ENCODE data around the gene YBX3.

YBX3 gene

GRCh38 chr12:10740182-10740581 is 17.1 kb upstream of the YBX3 start:
- no peaks in the 10 kb centered on the region for H3K36me3 ChIP-seq
- no peaks in the 10 kb centered on the region for H3K9me3 ChIP-seq
- no peak for TF ChIP-seq CTCF (IDR thresholded peaks at IDR 0.05)
- H3K4me1 ChIP-seq (ENCODE audit: control insufficient read depth in 1 of 2, insufficient read depth in 1 of 2, low read depth in 1 of 2, low read length in 1 of 2): peaks cover 0 to 8% of the 10 kb centered on the region in 2 experiments
- no peak overlapping the region for H3K27ac ChIP-seq
- no peaks in the 10 kb centered on the region for H3K27me3 ChIP-seq
- H3K4me3 ChIP-seq (ENCODE audit: low read depth in 1 of 2, low read length in 1 of 2): no peak overlapping the region

- Histone ChIP-seq H3K9me3 (no peaks in the 10 kb centered on the region), H3K27me3 (no peaks in the 10 kb centered on the region), H3K4me1 (ENCODE audit: control insufficient read depth in 1 of 2, insufficient read depth in 1 of 2, low read depth in 1 of 2, low read length in 1 of 2) (peaks cover 0 to 8% of the 10 kb centered on the region in 2 experiments), H3K27ac (no peak overlapping the region), H3K4me3 (ENCODE audit: low read depth in 1 of 2, low read length in 1 of 2) (no peak overlapping the region), H3K36me3 (no peaks in the 10 kb centered on the region)
- no peak for TF ChIP-seq CTCF (IDR thresholded peaks at IDR 0.05)
Measured at GRCh38 chr12:10739157-10740118, 16.3 kb upstream of the YBX3 start.

- Histone ChIP-seq H3K4me3 (ENCODE audit: low read depth in 1 of 2, low read length in 1 of 2) (no peak overlapping the region), H3K36me3 (no peaks in the 10 kb centered on the region), H3K9me3 (no peaks in the 10 kb centered on the region), H3K27ac (no peak overlapping the region), H3K27me3 (no peaks in the 10 kb centered on the region), H3K4me1 (ENCODE audit: control insufficient read depth in 1 of 2, insufficient read depth in 1 of 2, low read depth in 1 of 2, low read length in 1 of 2) (peaks cover 0 to 8% of the 10 kb centered on the region in 2 experiments)
- TF ChIP-seq CTCF (IDR thresholded peaks at IDR 0.05): no peak
Measured at GRCh38 chr12:10737249-10737648, 14.1 kb upstream of the YBX3 start.

- Histone ChIP-seq H3K4me3 (ENCODE audit: low read depth in 1 of 2, low read length in 1 of 2) (no peak overlapping the region), H3K9me3 (no peaks in the 10 kb centered on the region), H3K27me3 (peaks cover 4% of the 10 kb centered on the region), H3K4me1 (ENCODE audit: control insufficient read depth in 1 of 2, insufficient read depth in 1 of 2, low read depth in 1 of 2, low read length in 1 of 2) (peaks cover 0 to 3% of the 10 kb centered on the region in 2 experiments), H3K36me3 (no peaks in the 10 kb centered on the region), H3K27ac (no peak overlapping the region)
- no peak for TF ChIP-seq CTCF (IDR thresholded peaks at IDR 0.05)
Measured at GRCh38 chr12:10736463-10736862, 13.3 kb upstream of the YBX3 start.

- Histone ChIP-seq H3K36me3 (no peaks in the 10 kb centered on the region), H3K9me3 (no peaks in the 10 kb centered on the region), H3K4me3 (ENCODE audit: low read depth in 1 of 2, low read length in 1 of 2) (no peak overlapping the region), H3K4me1 (ENCODE audit: control insufficient read depth in 1 of 2, insufficient read depth in 1 of 2, low read depth in 1 of 2, low read length in 1 of 2) (no peaks in the 10 kb centered on the region), H3K27ac (no peak overlapping the region), H3K27me3 (peaks cover 15% of the 10 kb centered on the region)
- no peak for TF ChIP-seq CTCF (IDR thresholded peaks at IDR 0.05)
Measured at GRCh38 chr12:10735428-10735827, 12.3 kb upstream of the YBX3 start.
